PC-3 (cell line): ENCODE data around the gene ZIK1. TPM values are rescaled to one million over a fixed set of nuclear protein-coding genes. Genes with fewer than 3 reads are reported as not detected.

ENCODE experiments used
- ATAC-seq: fragments of 200-7000 bp; cut with Tn5 transposase; 2 replicates; pipeline ENCODE4 v1.9.1; 2020; ENCODE audit warnings: mild to moderate bottlenecking, moderate library complexity
- BruUV-seq: library from RNA; stranded (reverse); fragments of 400-500 nt; replicated peaks from 2 replicates; lab custom pipeline; 2021; lab: Mats Ljungman, UMichigan
- CTCF ChIA-PET: fragments of 300-600 bp; sonication (Branson Sonifier 250); formaldehyde crosslinking; loops from one replicate; lab custom pipeline; 2022; ENCODE audit warnings: antibody characterized with exemption; lab: Charles Lee
- POLR2A ChIA-PET: fragments of 300-600 bp; sonication (Branson Sonifier 250); formaldehyde crosslinking; loops from one replicate; lab custom pipeline; 2022; ENCODE audit warnings: antibody characterized with exemption; ENCODE audit not compliant: unreplicated experiment; lab: Charles Lee
- DNase-seq: peaks from one replicate; pipeline ENCODE4 v3.0.0-alpha.2; 2015
- H2AFZ ChIP-seq: fragments of 300-600 bp; sonication (generic); 2 replicates; pipeline ENCODE4 v1.6.0; 2016; ENCODE audit warnings: antibody characterized with exemption, low read length
- H3F3A ChIP-seq: fragments of 300-600 bp; sonication (generic); one replicate; pipeline ENCODE4 v1.6.0; 2017; ENCODE audit warnings: antibody characterized with exemption, low read length, control low read depth, mild to moderate bottlenecking; ENCODE audit not compliant: unreplicated experiment
- H3K27ac ChIP-seq: fragments of 300-600 bp; sonication (generic); 2 replicates; pipeline ENCODE4 v1.5.1; 2016; ENCODE audit warnings: mild to moderate bottlenecking, low read length
- H3K27me3 ChIP-seq: fragments of 300-600 bp; sonication (generic); 2 replicates; pipeline ENCODE4 v1.6.1; 2016; ENCODE audit warnings: low read length, mixed read lengths
- H3K36me3 ChIP-seq: fragments of 300-600 bp; sonication (generic); 2 replicates; pipeline ENCODE4 v1.6.1; 2016; ENCODE audit warnings: low read depth, mixed run types, low read length, mixed read lengths
- H3K4me1 ChIP-seq: fragments of 300-600 bp; sonication (generic); 2 replicates; pipeline ENCODE4 v1.5.1; 2016; ENCODE audit warnings: low read length; ENCODE audit not compliant: insufficient read depth
- H3K4me2 ChIP-seq: fragments of 300-600 bp; sonication (generic); 2 replicates; pipeline ENCODE4 v1.6.0; 2016; ENCODE audit warnings: low read length
- H3K4me3 ChIP-seq: fragments of 300-600 bp; sonication (generic); 2 replicates; pipeline ENCODE4 v1.5.1; 2016; ENCODE audit warnings: mild to moderate bottlenecking, low read length, mixed read lengths
- H3K79me2 ChIP-seq: fragments of 300-600 bp; sonication (generic); 2 replicates; pipeline ENCODE4 v1.6.1; 2017; ENCODE audit warnings: low read length, mixed read lengths
- H3K9ac ChIP-seq: fragments of 300-600 bp; sonication (generic); 2 replicates; pipeline ENCODE4 v1.6.0; 2016; ENCODE audit warnings: mild to moderate bottlenecking, low read length
- H3K9me2 ChIP-seq: fragments of 300-600 bp; sonication (generic); replicated peaks from 2 replicates; pipeline ENCODE4 v1.6.1; 2016; ENCODE audit warnings: mixed run types, low read length, mixed read lengths
- H3K9me3 ChIP-seq: fragments of 300-600 bp; sonication (generic); 2 replicates; pipeline ENCODE4 v1.6.1; 2016; ENCODE audit warnings: low read length, mixed read lengths
- H4K20me1 ChIP-seq: fragments of 300-600 bp; sonication (generic); 2 replicates; pipeline ENCODE4 v1.6.1; 2016; ENCODE audit warnings: low read length, mixed read lengths
- CTCF ChIP-seq: fragments of 300-600 bp; sonication (generic); conservative IDR thresholded peaks from 2 replicates; pipeline ENCODE4 v1.5.1; 2017; ENCODE audit warnings: antibody characterized with exemption, low read depth, mild to moderate bottlenecking, low read length
- EZH2 ChIP-seq: fragments of 300-600 bp; sonication (generic); IDR thresholded peaks from one replicate; pipeline ENCODE4 v1.6.1; 2017; ENCODE audit warnings: antibody characterized with exemption, mild to moderate bottlenecking, low read length; ENCODE audit not compliant: unreplicated experiment
- EZH2phosphoT487 ChIP-seq: fragments of 300-600 bp; sonication (generic); IDR thresholded peaks from 2 replicates; pipeline ENCODE4 v1.6.1; 2018; ENCODE audit warnings: mild to moderate bottlenecking, antibody characterized with exemption, low read length, borderline replicate concordance
- intact Hi-C: fragments of 100-400 bp; cut with micrococcal nuclease; formaldehyde crosslinking; loops from 2 replicates; pipeline ENCODE4 v1.9.0; 2023
- total RNA-seq: library from RNA; depleted of rRNA; stranded (reverse); fragments of >200 nt; gene quantifications from 2 replicates; pipeline ENCODE4 v1.2.3, GENCODE V29; 2014

The ZIK1 gene
- total RNA-seq, 1 experiment from 2014 or later = 0.33 TPM

DNA sequence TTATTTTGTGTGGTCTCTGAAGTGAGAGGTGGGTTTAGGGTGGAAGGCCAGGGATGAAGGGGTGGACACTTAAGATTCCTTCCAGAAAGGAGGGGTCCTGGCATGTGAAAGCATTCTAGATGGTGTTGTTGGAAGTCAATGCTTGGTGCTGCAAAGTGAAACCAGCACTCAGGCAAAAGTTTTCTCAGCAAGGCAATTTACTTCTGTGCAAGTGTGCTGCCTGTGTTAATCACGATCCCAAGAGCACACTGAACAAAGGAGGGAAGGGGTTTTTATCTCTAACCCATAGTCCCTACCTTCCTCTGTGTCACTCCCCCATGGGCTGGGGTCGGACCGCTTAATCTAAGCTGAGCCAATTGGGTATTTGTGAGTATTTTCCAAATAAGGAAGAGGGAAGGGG lies 31.4 kb downstream of the ZIK1 start:
- intact Hi-C loops = no loop called here
- TF ChIP-seq CTCF (no peak), EZH2phosphoT487 (no peak), EZH2 (no peak)
- Histone ChIP-seq H3K9me2 (no peaks in the 10 kb centered on the region), H3K4me2 (peak overlapping the region; percentile 89), H3K9me3 (peaks cover 62% of the 10 kb centered on the region), H3K4me3 (peak overlapping the region; percentile 91), H2AFZ (no peak overlapping the region), H3F3A (no peaks in the 10 kb centered on the region), H3K4me1 (no peaks in the 10 kb centered on the region), H4K20me1 (no peaks in the 10 kb centered on the region), H3K36me3 (peaks cover 61% of the 10 kb centered on the region), H3K9ac (no peak overlapping the region), H3K79me2 (peaks cover 41% of the 10 kb centered on the region), H3K27ac (no peak overlapping the region), H3K27me3 (no peaks in the 10 kb centered on the region)
- ATAC-seq (no peak), DNase-seq (no peak)
- ChIA-PET POLR2A (no interaction called here), CTCF (no interaction called here)
- BruUV-seq = no TSS peak

GRCh38 chr19:57620673-57621348 lies 36.9 kb downstream of the ZIK1 start:
- ChIA-PET POLR2A (no interaction called here), CTCF (no interaction called here)
- Histone ChIP-seq H3K4me1 (no peaks in the 10 kb centered on the region), H3K4me2 (no peak overlapping the region), H3K27me3 (no peaks in the 10 kb centered on the region), H4K20me1 (no peaks in the 10 kb centered on the region), H3K36me3 (peaks cover 97% of the 10 kb centered on the region), H3K9me3 (peaks cover 96% of the 10 kb centered on the region), H3K79me2 (peaks cover 25% of the 10 kb centered on the region), H3K9me2 (no peaks in the 10 kb centered on the region), H3K4me3 (peak overlapping the region; percentile 13; the same call in 1 of the 2 replicates), H2AFZ (no peak overlapping the region), H3K27ac (no peak overlapping the region), H3K9ac (no peak overlapping the region), H3F3A (no peaks in the 10 kb centered on the region)
- intact Hi-C loops = no loop called here
- ATAC-seq (no peak), DNase-seq (no peak)
- TF ChIP-seq EZH2phosphoT487 (no peak), CTCF (no peak), EZH2 (no peak)
- TSS peak; percentile 4 for BruUV-seq

- no peak overlapping the region for H3K27ac ChIP-seq
- no peak overlapping the region for H2AFZ ChIP-seq
- ChIA-PET CTCF (no interaction called here), POLR2A (no interaction called here)
- no peaks in the 10 kb centered on the region for H4K20me1 ChIP-seq
- no peak overlapping the region for H3K4me2 ChIP-seq
- no peak overlapping the region for H3K4me3 ChIP-seq
- BruUV-seq = no TSS peak
- ATAC-seq (no peak), DNase-seq (no peak)
- no peaks in the 10 kb centered on the region for H3K4me1 ChIP-seq
- H3K9ac ChIP-seq = no peak overlapping the region
- H3K36me3 ChIP-seq = peaks cover 76% of the 10 kb centered on the region
- H3K27me3 ChIP-seq = no peaks in the 10 kb centered on the region
- H3K9me2 ChIP-seq = no peaks in the 10 kb centered on the region
- H3F3A ChIP-seq = no peaks in the 10 kb centered on the region
- intact Hi-C loops = no loop called here
- peaks cover 74% of the 10 kb centered on the region for H3K9me3 ChIP-seq
- TF ChIP-seq CTCF (no peak), EZH2phosphoT487 (no peak), EZH2 (no peak)
- H3K79me2 ChIP-seq = 0 out of 2 replicates have a peak, but pooled peaks cover 2% of the 10 kb centered on the region
Observed at GRCh38 chr19:57623091-57623490, 39.1 kb downstream of the ZIK1 start.
